ENCODE results near the gene ABR.

ABR gene

DNA sequence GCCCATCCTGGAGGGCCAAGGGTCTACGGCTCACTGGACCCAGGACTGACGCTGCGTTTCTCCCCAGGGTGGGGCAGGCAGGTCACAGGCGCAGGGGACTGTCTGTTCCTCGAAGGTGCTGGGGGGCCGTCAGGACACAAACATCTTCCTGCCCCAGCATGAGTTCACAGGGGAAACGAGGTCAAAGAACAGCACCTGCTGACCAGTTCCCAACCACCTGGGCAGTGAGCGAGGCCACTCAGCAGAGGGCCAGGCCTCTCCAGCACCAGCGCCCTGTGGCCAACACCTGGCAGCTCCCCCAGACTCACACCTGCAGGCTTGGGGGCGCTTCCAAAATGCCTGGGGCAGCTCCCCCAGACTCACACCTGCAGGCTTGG lies 153.2 kb downstream of the ABR start:
- H3K79me2 ChIP-seq (ENCODE audit: insufficient read depth, low read depth): no peaks in the 10 kb centered on the region
- no peak overlapping the region for H3K4me2 ChIP-seq
- no peaks in the 10 kb centered on the region for H3K36me3 ChIP-seq (ENCODE audit: insufficient read depth)
- H3K9ac ChIP-seq: no peak overlapping the region
- H4K20me1 ChIP-seq (ENCODE audit: insufficient read depth): no peaks in the 10 kb centered on the region
- no peak overlapping the region for H3K27ac ChIP-seq
- H3K27me3 ChIP-seq (ENCODE audit: insufficient read depth, low read depth): no peaks in the 10 kb centered on the region
- TF ChIP-seq, protein P1, sequence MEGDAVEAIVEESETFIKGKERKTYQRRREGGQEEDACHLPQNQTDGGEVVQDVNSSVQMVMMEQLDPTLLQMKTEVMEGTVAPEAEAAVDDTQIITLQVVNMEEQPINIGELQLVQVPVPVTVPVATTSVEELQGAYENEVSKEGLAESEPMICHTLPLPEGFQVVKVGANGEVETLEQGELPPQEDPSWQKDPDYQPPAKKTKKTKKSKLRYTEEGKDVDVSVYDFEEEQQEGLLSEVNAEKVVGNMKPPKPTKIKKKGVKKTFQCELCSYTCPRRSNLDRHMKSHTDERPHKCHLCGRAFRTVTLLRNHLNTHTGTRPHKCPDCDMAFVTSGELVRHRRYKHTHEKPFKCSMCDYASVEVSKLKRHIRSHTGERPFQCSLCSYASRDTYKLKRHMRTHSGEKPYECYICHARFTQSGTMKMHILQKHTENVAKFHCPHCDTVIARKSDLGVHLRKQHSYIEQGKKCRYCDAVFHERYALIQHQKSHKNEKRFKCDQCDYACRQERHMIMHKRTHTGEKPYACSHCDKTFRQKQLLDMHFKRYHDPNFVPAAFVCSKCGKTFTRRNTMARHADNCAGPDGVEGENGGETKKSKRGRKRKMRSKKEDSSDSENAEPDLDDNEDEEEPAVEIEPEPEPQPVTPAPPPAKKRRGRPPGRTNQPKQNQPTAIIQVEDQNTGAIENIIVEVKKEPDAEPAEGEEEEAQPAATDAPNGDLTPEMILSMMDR (conservative IDR thresholded peaks at IDR 0.05; ENCODE audit: low read depth, low read length): no peak
- no peaks in the 10 kb centered on the region for H3K4me1 ChIP-seq (ENCODE audit: low read depth, poor library complexity, severe bottlenecking)
- H2AFZ ChIP-seq (ENCODE audit: low read depth): no peak overlapping the region
- H3K4me3 ChIP-seq (IDR thresholded peaks at IDR 0.05; ENCODE audit: insufficient read depth, low read depth, low read length): no peak overlapping the region

DNA sequence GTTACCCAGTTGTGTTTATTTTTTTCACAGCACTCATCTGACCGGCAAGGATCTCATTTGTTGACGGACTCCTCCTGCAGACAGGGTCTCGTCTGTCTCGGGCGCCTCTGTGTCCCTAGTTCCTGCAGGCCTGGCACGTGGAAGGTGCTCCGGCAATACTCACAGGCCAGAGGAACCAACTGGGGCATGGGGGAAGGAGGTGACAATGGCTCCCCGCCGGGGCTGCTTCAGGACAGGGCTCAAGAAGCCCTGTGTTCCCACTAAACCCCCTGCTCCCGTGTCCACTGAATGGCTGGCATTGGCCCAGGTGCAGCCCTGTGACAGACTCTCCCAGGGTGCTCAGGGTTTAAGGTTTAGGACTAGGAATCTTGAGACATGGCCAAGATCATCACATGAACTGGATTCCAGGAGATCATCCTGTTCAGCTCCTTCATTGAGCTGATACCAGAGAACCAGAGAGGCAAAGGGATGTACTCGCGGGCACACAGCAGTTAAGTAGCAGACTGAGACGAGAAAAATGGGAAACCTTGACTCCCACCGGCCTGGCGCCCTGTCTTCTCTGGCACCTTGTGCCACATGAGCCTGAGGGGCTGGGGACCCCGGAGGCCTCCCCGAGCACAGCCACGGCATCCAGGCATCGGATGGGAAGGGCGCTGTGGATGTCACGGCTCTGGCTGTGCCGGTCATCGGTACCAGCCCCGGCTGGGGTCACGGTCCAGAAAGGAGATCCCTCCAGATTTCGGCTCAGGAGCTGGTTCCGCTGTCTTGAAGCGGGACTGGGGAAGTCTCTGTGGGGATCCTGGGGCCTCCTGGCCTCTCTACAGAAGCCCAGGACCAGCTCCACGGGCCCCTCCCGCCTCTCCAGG lies 153.8 kb downstream of the ABR start:
- no peaks in the 10 kb centered on the region for H3K4me1 ChIP-seq (ENCODE audit: low read depth, poor library complexity, severe bottlenecking)
- no peaks in the 10 kb centered on the region for H4K20me1 ChIP-seq (ENCODE audit: insufficient read depth)
- no peaks in the 10 kb centered on the region for H3K27me3 ChIP-seq (ENCODE audit: insufficient read depth, low read depth)
- H3K27ac ChIP-seq: no peak overlapping the region
- TF ChIP-seq, protein P1 (conservative IDR thresholded peaks at IDR 0.05; ENCODE audit: low read depth, low read length): no peak
- H3K4me2 ChIP-seq: no peak overlapping the region
- H3K4me3 ChIP-seq (IDR thresholded peaks at IDR 0.05; ENCODE audit: insufficient read depth, low read depth, low read length): no peak overlapping the region
- H3K9ac ChIP-seq: no peak overlapping the region
- H3K79me2 ChIP-seq (ENCODE audit: insufficient read depth, low read depth): no peaks in the 10 kb centered on the region
- no peaks in the 10 kb centered on the region for H3K36me3 ChIP-seq (ENCODE audit: insufficient read depth)
- no peak overlapping the region for H2AFZ ChIP-seq (ENCODE audit: low read depth)

DNA sequence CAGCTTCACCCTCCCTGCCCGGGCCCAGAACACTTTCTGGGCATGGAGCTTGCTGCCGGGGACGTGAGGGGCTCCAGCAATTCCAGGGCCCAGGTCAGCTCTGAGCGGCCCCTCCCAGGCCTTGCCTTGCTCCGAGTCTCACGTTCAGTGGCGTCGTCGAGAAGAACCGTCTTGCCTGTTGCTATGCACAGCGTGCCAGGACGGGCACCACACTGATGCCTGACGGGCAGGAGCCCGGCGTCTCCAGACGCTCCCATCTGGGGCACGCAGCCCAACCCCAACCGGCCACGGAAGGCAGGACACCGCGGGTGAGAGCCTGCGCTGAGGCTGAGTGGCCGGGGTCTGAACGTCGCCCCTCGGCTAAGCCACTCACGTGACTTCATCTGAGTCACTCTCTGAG lies 155.7 kb downstream of the ABR start:
- no peaks in the 10 kb centered on the region for H3K27me3 ChIP-seq (ENCODE audit: insufficient read depth, low read depth)
- no peak overlapping the region for H3K4me3 ChIP-seq (IDR thresholded peaks at IDR 0.05; ENCODE audit: insufficient read depth, low read depth, low read length)
- no peaks in the 10 kb centered on the region for H4K20me1 ChIP-seq (ENCODE audit: insufficient read depth)
- no peak overlapping the region for H3K27ac ChIP-seq
- no peaks in the 10 kb centered on the region for H3K4me1 ChIP-seq (ENCODE audit: low read depth, poor library complexity, severe bottlenecking)
- H2AFZ ChIP-seq (ENCODE audit: low read depth): no peak overlapping the region
- H3K79me2 ChIP-seq (ENCODE audit: insufficient read depth, low read depth): no peaks in the 10 kb centered on the region
- H3K36me3 ChIP-seq (ENCODE audit: insufficient read depth): no peaks in the 10 kb centered on the region
- no peak overlapping the region for H3K4me2 ChIP-seq
- no peak overlapping the region for H3K9ac ChIP-seq
- TF ChIP-seq, protein P1 (conservative IDR thresholded peaks at IDR 0.05; ENCODE audit: low read depth, low read length): no peak

DNA sequence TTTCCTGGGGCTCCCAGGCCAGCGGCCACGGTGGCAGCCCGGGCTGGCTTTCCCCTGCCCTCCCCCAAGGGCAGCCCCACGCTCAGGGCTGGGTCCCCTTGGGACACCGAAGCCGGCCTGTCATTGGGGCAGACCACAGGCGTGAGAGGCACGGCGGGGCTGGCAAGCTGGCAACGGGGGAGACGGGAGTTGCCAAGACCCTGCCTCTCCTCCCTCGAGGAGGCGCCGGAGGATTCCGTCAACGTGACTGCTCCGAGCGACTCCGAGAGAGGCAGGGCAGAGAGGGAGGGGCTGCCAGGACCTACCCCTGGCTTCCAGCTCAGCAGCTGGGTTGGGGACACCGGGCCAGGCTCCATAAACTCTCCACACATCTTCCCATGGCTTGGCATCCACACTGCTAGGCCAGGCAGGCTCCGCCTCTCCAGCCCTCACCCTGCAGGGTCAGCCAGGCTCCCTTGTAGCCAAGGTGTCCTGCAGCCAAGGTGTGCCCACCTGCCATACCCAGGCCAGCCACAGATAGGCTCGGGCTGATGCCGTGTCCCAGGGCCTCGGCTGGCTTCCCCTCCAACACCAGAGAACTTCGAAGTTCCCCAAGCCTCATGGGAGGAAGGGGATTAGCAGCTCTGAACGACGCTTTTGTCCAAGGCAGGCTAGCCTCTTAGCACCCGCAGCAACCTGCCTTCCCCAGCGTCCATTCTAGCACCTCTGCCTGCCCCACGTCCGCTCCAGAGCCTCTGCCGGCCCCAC lies 157.3 kb downstream of the ABR start:
- Histone ChIP-seq H3K9ac (no peak overlapping the region), H3K4me1 (ENCODE audit: low read depth, poor library complexity, severe bottlenecking) (no peaks in the 10 kb centered on the region), H3K4me2 (no peak overlapping the region), H3K79me2 (ENCODE audit: insufficient read depth, low read depth) (no peaks in the 10 kb centered on the region), H3K27me3 (ENCODE audit: insufficient read depth, low read depth) (no peaks in the 10 kb centered on the region), H4K20me1 (ENCODE audit: insufficient read depth) (no peaks in the 10 kb centered on the region), H2AFZ (ENCODE audit: low read depth) (no peak overlapping the region), H3K36me3 (ENCODE audit: insufficient read depth) (no peaks in the 10 kb centered on the region), H3K4me3 (IDR thresholded peaks at IDR 0.05; ENCODE audit: insufficient read depth, low read depth, low read length) (no peak overlapping the region), H3K27ac (no peak overlapping the region)
- TF ChIP-seq, protein P1 (conservative IDR thresholded peaks at IDR 0.05; ENCODE audit: low read depth, low read length): no peak
